Neutrophil (primary cell): ENCODE results near the gene ANKS1B.
"Not testable (repeated sequence)": the region's sequence is repeated elsewhere in the genome, so short reads cannot be mapped to it uniquely, and the experiment has no call there.

Experiments used
- H3K27ac ChIP-seq: fragments of 200-600 bp; sonication (generic); 2 replicates; pipeline ENCODE4 v1.5.1; 2016; ENCODE audit warnings: mild to moderate bottlenecking, moderate library complexity
- H3K27me3 ChIP-seq: fragments of 200-600 bp; sonication (generic); 2 replicates; pipeline ENCODE4 v1.6.0; 2016; ENCODE audit warnings: mild to moderate bottlenecking
- H3K36me3 ChIP-seq: fragments of 200-600 bp; sonication (generic); 2 replicates; pipeline ENCODE4 v1.5.1; 2017
- H3K4me1 ChIP-seq, 2 experiments: fragments of 200-600 bp in 1 of 2; sonication (generic) in 1 of 2; 1 replicate in 1 of 2; 2 replicates in 1 of 2; pipeline versions ENCODE4 v1.5.1 to v1.6.1; 2013 to 2016; ENCODE audit warnings: low read depth in 1 of 2, low read length in 1 of 2, mild to moderate bottlenecking in 1 of 2, moderate library complexity in 1 of 2; ENCODE audit not compliant: control insufficient read depth in 1 of 2, insufficient read depth in 1 of 2
- H3K4me3 ChIP-seq, 2 experiments: fragments of 200-600 bp in 1 of 2; sonication (generic) in 1 of 2; 1 replicate in 1 of 2; 2 replicates in 1 of 2; pipeline ENCODE4 v1.5.1; 2013 to 2016; ENCODE audit warnings: low read depth in 1 of 2, low read length in 1 of 2, mild to moderate bottlenecking in 1 of 2, moderate library complexity in 1 of 2
- H3K9me3 ChIP-seq: fragments of 200-600 bp; sonication (generic); 2 replicates; pipeline ENCODE4 v1.5.1; 2016
- CTCF ChIP-seq: fragments of 200-600 bp; sonication (generic); IDR thresholded peaks from 2 replicates; pipeline ENCODE4 v1.5.1; 2016; ENCODE audit warnings: antibody characterized with exemption

Gene ANKS1B

GRCh38 chr12:99721715-99722275, 262.9 kb downstream of the ANKS1B start:
- H3K4me3 ChIP-seq = no peak overlapping the region
- no peaks in the 10 kb centered on the region for H3K36me3 ChIP-seq
- H3K27ac ChIP-seq = no peak overlapping the region
- H3K27me3 ChIP-seq = no peaks in the 10 kb centered on the region
- TF ChIP-seq CTCF = no peak
- peaks cover 3% of the 10 kb centered on the region for H3K9me3 ChIP-seq
- no peaks in the 10 kb centered on the region for H3K4me1 ChIP-seq

- H3K9me3 ChIP-seq, H3K4me3 ChIP-seq, H3K4me1 ChIP-seq, H3K27ac ChIP-seq, H3K36me3 ChIP-seq, H3K27me3 ChIP-seq: not testable (repeated sequence)
These were observed 264.7 kb downstream of the ANKS1B start for GRCh38 chr12:99720083-99720465.

GRCh38 chr12:99719411-99720082, 265.2 kb downstream of the ANKS1B start:
- not testable (repeated sequence) for H3K4me3 ChIP-seq, H3K27me3 ChIP-seq, H3K4me1 ChIP-seq, H3K9me3 ChIP-seq, H3K36me3 ChIP-seq, H3K27ac ChIP-seq

GRCh38 chr12:99715841-99716510, 268.8 kb downstream of the ANKS1B start:
- H3K27me3 ChIP-seq, H3K4me3 ChIP-seq, H3K4me1 ChIP-seq, H3K27ac ChIP-seq, H3K9me3 ChIP-seq, H3K36me3 ChIP-seq: not testable (repeated sequence)

GRCh38 chr12:99714921-99715320, 269.8 kb downstream of the ANKS1B start:
- H3K9me3 ChIP-seq, H3K4me1 ChIP-seq, H3K27ac ChIP-seq, H3K36me3 ChIP-seq, H3K27me3 ChIP-seq, H3K4me3 ChIP-seq: not testable (repeated sequence)

- Histone ChIP-seq H3K4me1 (no peaks in the 10 kb centered on the region), H3K4me3 (no peak overlapping the region), H3K27me3 (no peaks in the 10 kb centered on the region), H3K27ac (no peak overlapping the region), H3K36me3 (no peaks in the 10 kb centered on the region), H3K9me3 (no peaks in the 10 kb centered on the region)
- TF ChIP-seq CTCF = no peak
These were observed 270.7 kb downstream of the ANKS1B start for GRCh38 chr12:99713946-99714520.

- no peak overlapping the region for H3K27ac ChIP-seq
- no peaks in the 10 kb centered on the region for H3K36me3 ChIP-seq
- no peak for TF ChIP-seq CTCF
- no peaks in the 10 kb centered on the region for H3K9me3 ChIP-seq
- H3K27me3 ChIP-seq = no peaks in the 10 kb centered on the region
- H3K4me3 ChIP-seq = no peak overlapping the region
- H3K4me1 ChIP-seq = no peaks in the 10 kb centered on the region
These were observed 272.5 kb downstream of the ANKS1B start for GRCh38 chr12:99712281-99712680.
